Activated naive CD4-positive, alpha-beta T cell treated with anti-CD3 and anti-CD28 coated beads for 36 hours (primary cell): ENCODE measurements around the gene STK32C. TPM values are rescaled to one million over a fixed set of nuclear protein-coding genes. Genes with fewer than 3 reads are reported as not detected.
"Not testable (repeated sequence)": the region's sequence is repeated elsewhere in the genome, so short reads cannot be mapped to it uniquely, and the experiment has no call there.

ENCODE experiments used
- CTCF ChIA-PET: fragments of 350-600 bp; sonication (Branson Sonifier 250); formaldehyde crosslinking; loops from one replicate; lab custom pipeline; 2021; ENCODE audit warnings: antibody characterized with exemption; lab: Charles Lee
- DNase-seq: peaks from one replicate; pipeline ENCODE4 v3.0.0-alpha.2; 2020
- H3K27ac Mint-ChIP-seq: one replicate; pipeline ENCODE4 v1.8.0; 2021; ENCODE audit warnings: mild to moderate bottlenecking, mixed read lengths
- H3K27me3 Mint-ChIP-seq: one replicate; pipeline ENCODE4 v1.8.0; 2021; ENCODE audit warnings: low read depth, mixed read lengths
- H3K36me3 Mint-ChIP-seq: one replicate; pipeline ENCODE4 v1.8.0; 2021; ENCODE audit warnings: low read depth, mixed read lengths
- H3K4me1 Mint-ChIP-seq: one replicate; pipeline ENCODE4 v1.8.0; 2021; ENCODE audit warnings: low read depth, mixed read lengths
- H3K4me3 Mint-ChIP-seq: one replicate; pipeline ENCODE4 v1.8.0; 2021; ENCODE audit warnings: mild to moderate bottlenecking, moderate library complexity, mixed read lengths
- H3K9me3 Mint-ChIP-seq: one replicate; pipeline ENCODE4 v1.8.0; 2021; ENCODE audit warnings: mixed read lengths
- intact Hi-C: fragments of 100-400 bp; cut with micrococcal nuclease; formaldehyde crosslinking; loops from one replicate; pipeline ENCODE4 v1.15.1; 2023
- total RNA-seq, 2 experiments: library from RNA; stranded (reverse); gene quantifications; one replicate each; pipeline ENCODE4 v1.2.3, GENCODE V29; 2021

STK32C gene
- 10 to 100 TPM; 16.5 to 16.6 TPM for total RNA-seq

- intact Hi-C loops, result loop anchor here (1.0 to 10.0 kb wide), 9 partner anchors 23 to 1087 kb away; partner anchors contain the start of genes BNIP3, DPYSL4, INPP5A and MTG1
- Mint-ChIP-seq H3K9me3 (no peaks in the 10 kb centered on the region), H3K36me3 (no peaks in the 10 kb centered on the region), H3K27ac (no peak within 1 kb of the TSS), H3K4me3 (peak within 1 kb of the TSS; percentile 85), H3K27me3 (peaks cover 2% of the 10 kb centered on the region), H3K4me1 (peaks cover 9% of the 10 kb centered on the region)
- CTCF ChIA-PET, result no interaction called here
- DNase-seq, result peak; percentile 90
These were observed at the start of gene STK32C for GRCh38 chr10:132307823-132308586. Gene STK32C, minus strand, starts transcription at chr10:132307950. Its CDS starts 117 bp downstream, at chr10:132307833.

- H3K4me3 Mint-ChIP-seq, result no peak overlapping the region
- CTCF ChIA-PET, result interaction anchor here (1.0 to 1.2 kb wide), 2 partner anchors 15 to 59 kb away, joined by 3 to 4 read pairs; no protein-coding TSS in a partner anchor
- H3K36me3 Mint-ChIP-seq, result no peaks in the 10 kb centered on the region
- H3K4me1 Mint-ChIP-seq, result peaks cover 3% of the 10 kb centered on the region
- intact Hi-C loops, result no loop called here
- no peak for DNase-seq
- no peaks in the 10 kb centered on the region for H3K9me3 Mint-ChIP-seq
- H3K27me3 Mint-ChIP-seq, result no peaks in the 10 kb centered on the region
- no peak overlapping the region for H3K27ac Mint-ChIP-seq
These were observed 49.0 kb upstream of the STK32C start for GRCh38 chr10:132356621-132357195.

GRCh38 chr10:132355754-132356153 is 48.0 kb upstream of the STK32C start:
- no peak for DNase-seq
- Mint-ChIP-seq H3K27ac (no peak overlapping the region), H3K27me3 (no peaks in the 10 kb centered on the region), H3K4me3 (no peak overlapping the region), H3K9me3 (no peaks in the 10 kb centered on the region), H3K4me1 (peaks cover 3% of the 10 kb centered on the region), H3K36me3 (no peaks in the 10 kb centered on the region)
- intact Hi-C loops, result no loop called here
- CTCF ChIA-PET, result interaction anchor here (1.0 kb wide), 1 partner anchor 58 kb away, joined by 3 read pairs; no protein-coding TSS in a partner anchor

- no peak for DNase-seq
- H3K27ac Mint-ChIP-seq, result no peak overlapping the region
- no peak overlapping the region for H3K4me3 Mint-ChIP-seq
- H3K9me3 Mint-ChIP-seq, result no peaks in the 10 kb centered on the region
- peaks cover 3% of the 10 kb centered on the region for H3K4me1 Mint-ChIP-seq
- intact Hi-C loops, result no loop called here
- no peaks in the 10 kb centered on the region for H3K27me3 Mint-ChIP-seq
- no peaks in the 10 kb centered on the region for H3K36me3 Mint-ChIP-seq
- CTCF ChIA-PET, result interaction anchor here (0.6 to 0.9 kb wide), 2 partner anchors 15 to 372 kb away, joined by 3 to 4 read pairs; no protein-coding TSS in a partner anchor
These were observed 47.5 kb upstream of the STK32C start for GRCh38 chr10:132355297-132355696.

GRCh38 chr10:132354356-132355094 is 46.8 kb upstream of the STK32C start:
- no peaks in the 10 kb centered on the region for H3K27me3 Mint-ChIP-seq
- H3K9me3 Mint-ChIP-seq, result no peaks in the 10 kb centered on the region
- H3K4me1 Mint-ChIP-seq, result peaks cover 3% of the 10 kb centered on the region
- DNase-seq, result no peak
- no peak overlapping the region for H3K4me3 Mint-ChIP-seq
- H3K36me3 Mint-ChIP-seq, result no peaks in the 10 kb centered on the region
- intact Hi-C loops, result loop anchor here (5.0 kb wide), 1 partner anchor 47 kb away; the partner anchor contains the start of gene STK32C
- CTCF ChIA-PET, result interaction anchor here (0.6 to 2.1 kb wide), 3 partner anchors 15 to 373 kb away, joined by 3 to 10 read pairs (median 4); no protein-coding TSS in a partner anchor
- H3K27ac Mint-ChIP-seq, result no peak overlapping the region

- CTCF ChIA-PET, result interaction anchor here (1.1 to 2.1 kb wide), 3 partner anchors 9 to 141 kb away, joined by 3 to 10 read pairs (median 3); no protein-coding TSS in a partner anchor
- no peak overlapping the region for H3K4me3 Mint-ChIP-seq
These were observed 46.0 kb upstream of the STK32C start for GRCh38 chr10:132353456-132354355.

GRCh38 chr10:132352462-132353308 is 44.9 kb upstream of the STK32C start:
- not testable (repeated sequence) for H3K9me3 Mint-ChIP-seq, H3K27me3 Mint-ChIP-seq, H3K27ac Mint-ChIP-seq, H3K4me3 Mint-ChIP-seq, H3K36me3 Mint-ChIP-seq, H3K4me1 Mint-ChIP-seq
- CTCF ChIA-PET, result interaction anchor here (1.1 to 2.1 kb wide), 3 partner anchors 10 to 140 kb away, joined by 3 to 10 read pairs (median 3); no protein-coding TSS in a partner anchor
- peak; percentile 86 for DNase-seq
- intact Hi-C loops, result loop anchor here (1.0 to 5.0 kb wide), 2 partner anchors 45 to 129 kb away; partner anchors contain the start of gene STK32C

More at GRCh38 chr10:132353456-132354355, 46.0 kb upstream of the STK32C start:
- H3K4me1 Mint-ChIP-seq, result peaks cover 3% of the 10 kb centered on the region
- intact Hi-C loops, result loop anchor here (5.0 kb wide), 1 partner anchor 46 kb away; the partner anchor contains the start of gene STK32C
- no peaks in the 10 kb centered on the region for H3K9me3 Mint-ChIP-seq
- DNase-seq, result no peak
- no peaks in the 10 kb centered on the region for H3K27me3 Mint-ChIP-seq
- no peak overlapping the region for H3K27ac Mint-ChIP-seq
- no peaks in the 10 kb centered on the region for H3K36me3 Mint-ChIP-seq

- Mint-ChIP-seq H3K4me3 (no peak overlapping the region), H3K9me3 (no peaks in the 10 kb centered on the region), H3K4me1 (peaks cover 3% of the 10 kb centered on the region), H3K27ac (no peak overlapping the region), H3K36me3 (no peaks in the 10 kb centered on the region), H3K27me3 (no peaks in the 10 kb centered on the region)
- intact Hi-C loops, result loop anchor here (1.0 to 5.0 kb wide), 2 partner anchors 44 to 128 kb away; partner anchors contain the start of gene STK32C
- no peak for DNase-seq
- CTCF ChIA-PET, result interaction anchor here (0.7 to 0.9 kb wide), 3 partner anchors 10 to 127 kb away, joined by 3 to 6 read pairs (median 3); no protein-coding TSS in a partner anchor
These were observed 43.9 kb upstream of the STK32C start for GRCh38 chr10:132351611-132352010.

GRCh38 chr10:132350946-132351345 is 43.2 kb upstream of the STK32C start:
- Mint-ChIP-seq H3K9me3 (no peaks in the 10 kb centered on the region), H3K27me3 (no peaks in the 10 kb centered on the region), H3K4me3 (no peak overlapping the region), H3K27ac (no peak overlapping the region), H3K36me3 (no peaks in the 10 kb centered on the region), H3K4me1 (peaks cover 3% of the 10 kb centered on the region)
- CTCF ChIA-PET, result interaction anchor here (0.7 to 0.9 kb wide), 2 partner anchors 10 to 74 kb away, joined by 3 to 6 read pairs; no protein-coding TSS in a partner anchor
- intact Hi-C loops, result loop anchor here (5.0 kb wide), 1 partner anchor 44 kb away; the partner anchor contains the start of gene STK32C
- no peak for DNase-seq

GRCh38 chr10:132350391-132350790 is 42.6 kb upstream of the STK32C start:
- no peaks in the 10 kb centered on the region for H3K9me3 Mint-ChIP-seq
- no peak for DNase-seq
- H3K36me3 Mint-ChIP-seq, result no peaks in the 10 kb centered on the region
- no peaks in the 10 kb centered on the region for H3K27me3 Mint-ChIP-seq
- H3K4me3 Mint-ChIP-seq, result no peak overlapping the region
- no peak overlapping the region for H3K27ac Mint-ChIP-seq
- peaks cover 3% of the 10 kb centered on the region for H3K4me1 Mint-ChIP-seq
- CTCF ChIA-PET, result interaction anchor here (0.9 kb wide), 2 partner anchors 11 kb away, joined by 4 to 6 read pairs; no protein-coding TSS in a partner anchor
- intact Hi-C loops, result loop anchor here (5.0 kb wide), 1 partner anchor 43 kb away; the partner anchor contains the start of gene STK32C
